GM18858 (cell line): ENCODE data around the gene CR1L.
"Not testable (repeated sequence)": the region's sequence is repeated elsewhere in the genome, so short reads cannot be mapped to it uniquely, and the experiment has no call there.

Experiments
- ATAC-seq: cut with Tn5 transposase; IDR thresholded peaks from one replicate; pipeline ENCODE4 v1.9.1; 2021; ENCODE audit not compliant: unreplicated experiment

CR1L gene

GRCh38 chr1:207676153-207676552 is 31.2 kb downstream of the CR1L start:
- ATAC-seq = no peak

DNA sequence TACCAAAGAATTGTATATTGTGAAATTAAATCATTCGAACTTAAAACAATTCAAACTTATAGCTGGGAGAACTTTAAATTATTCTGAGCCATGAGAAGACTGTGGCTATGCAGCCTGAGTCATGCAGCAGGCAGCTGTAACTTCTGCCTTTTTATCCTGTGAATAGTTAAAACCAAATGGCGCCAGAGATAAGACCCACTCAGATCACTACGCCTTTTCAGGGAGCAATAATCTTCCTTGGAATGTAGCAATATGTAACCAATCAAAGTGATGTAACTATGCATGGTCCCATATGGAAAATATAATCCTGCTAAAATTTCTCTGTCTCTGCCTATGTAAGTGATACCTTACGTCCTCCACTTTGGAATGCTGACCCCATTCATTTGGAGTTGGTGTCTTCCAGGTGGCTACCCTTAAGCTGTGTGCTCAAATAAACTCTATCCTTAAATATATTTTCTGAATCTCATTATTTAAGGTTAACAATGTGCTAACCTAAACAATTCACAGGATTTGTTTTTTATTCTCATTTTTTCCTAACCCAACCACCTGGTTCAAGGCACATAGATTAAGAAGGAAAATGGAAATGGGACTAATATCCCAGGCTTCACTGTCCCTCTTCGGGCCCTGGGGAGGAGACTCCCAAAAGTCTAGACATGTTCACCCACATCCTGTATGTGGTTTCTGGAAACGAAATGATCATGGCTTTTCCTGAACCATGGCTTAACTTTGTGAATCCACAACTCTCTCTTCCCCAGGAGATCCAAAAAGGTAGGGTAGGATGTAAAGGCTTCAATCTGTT is 35.9 kb downstream of the CR1L start:
- not testable (repeated sequence) for ATAC-seq

GRCh38 chr1:207682872-207683434 is 38.0 kb downstream of the CR1L start:
- not testable (repeated sequence) for ATAC-seq

- not testable (repeated sequence) for ATAC-seq
Measured at GRCh38 chr1:207690551-207690950, 45.6 kb downstream of the CR1L start.

DNA sequence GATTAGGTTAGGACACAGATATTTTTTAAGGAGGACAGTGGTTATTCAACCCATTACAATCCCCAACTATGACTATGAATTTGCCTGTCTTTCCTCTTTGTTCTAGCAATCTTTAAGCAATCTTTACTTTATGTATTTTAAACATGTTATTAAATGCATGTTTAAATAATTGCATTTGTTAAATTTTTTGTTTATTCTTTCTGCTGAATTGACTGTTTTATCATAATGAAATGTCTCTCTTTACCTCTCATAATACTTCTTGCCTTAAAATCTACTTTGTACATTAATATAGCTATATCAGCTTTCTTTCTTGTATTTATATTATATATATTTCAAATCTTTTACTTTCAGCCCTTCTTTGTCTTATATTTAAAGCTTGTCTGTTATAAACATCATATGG is 46.1 kb downstream of the CR1L start:
- no peak for ATAC-seq

DNA sequence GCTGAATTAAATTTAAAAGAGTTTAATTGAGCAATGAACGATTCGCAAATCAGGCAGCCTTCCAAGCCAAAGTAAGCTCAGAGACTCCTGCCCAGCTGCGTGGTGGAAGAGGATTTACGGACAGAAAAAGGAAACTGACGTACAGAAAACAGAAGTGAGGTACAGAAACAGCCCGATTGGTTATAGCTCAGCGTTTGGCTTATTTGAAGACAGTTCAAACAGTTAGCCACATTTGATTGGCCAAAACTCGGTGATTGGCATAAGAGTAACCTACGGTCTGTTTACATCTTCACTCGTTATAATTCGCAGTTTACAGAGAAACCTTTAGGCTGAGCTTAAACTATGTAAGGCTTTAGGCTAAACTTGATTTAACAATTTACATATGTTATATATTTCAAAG is 46.9 kb downstream of the CR1L start:
- ATAC-seq = no peak

GRCh38 chr1:207692291-207692690 is 47.4 kb downstream of the CR1L start:
- ATAC-seq = not testable (repeated sequence)

DNA sequence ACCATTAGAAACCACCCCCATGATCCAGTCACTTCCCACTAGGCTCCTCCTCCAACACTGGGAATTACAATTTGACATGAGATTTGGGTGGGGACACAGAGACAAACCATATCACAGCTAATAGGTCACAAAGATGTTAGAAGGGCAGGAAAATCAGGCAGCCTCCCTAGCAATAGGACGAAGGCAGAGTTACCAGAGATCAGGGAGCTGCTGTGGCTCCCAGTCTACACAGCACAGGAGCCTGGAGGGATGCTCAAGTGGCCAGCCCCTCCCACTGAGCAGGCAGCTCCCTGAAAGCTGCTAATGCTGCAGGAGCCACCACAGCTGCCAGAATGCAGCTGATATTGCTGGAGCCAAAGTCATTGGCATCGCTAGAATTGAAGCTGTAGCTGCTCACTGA is 51.0 kb downstream of the CR1L start:
- no peak for ATAC-seq

DNA sequence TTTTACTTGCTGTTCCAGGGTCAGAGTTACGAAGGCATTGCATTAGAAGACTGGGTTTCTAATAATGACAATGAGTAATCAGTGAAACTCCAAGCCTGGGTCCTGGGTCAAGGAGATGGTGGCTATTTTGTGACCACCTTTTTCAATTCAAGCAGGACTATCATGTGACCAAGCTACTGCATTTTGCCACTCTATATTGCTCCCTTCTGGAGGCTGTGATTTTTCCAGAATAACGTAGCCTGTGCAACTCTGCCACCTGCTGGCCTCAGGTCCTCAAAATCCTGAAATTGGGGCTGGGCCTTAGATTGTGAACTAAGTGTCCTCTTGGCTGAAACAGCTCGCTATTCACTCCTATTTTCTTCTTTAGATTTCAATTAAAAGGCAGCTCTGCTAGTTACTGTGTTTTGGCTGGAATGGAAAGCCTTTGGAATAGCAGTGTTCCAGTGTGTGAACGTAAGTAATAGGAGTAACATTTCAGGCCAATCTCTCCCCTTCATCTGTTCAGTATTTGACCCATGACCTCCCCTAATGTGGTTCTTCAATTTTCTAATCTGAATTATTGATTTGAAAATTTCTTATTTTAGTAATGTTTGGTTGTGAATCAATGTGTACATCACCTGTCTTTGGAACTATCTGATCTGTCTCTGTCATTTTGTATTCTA is 54.0 kb downstream of the CR1L start:
- ATAC-seq = no peak

DNA sequence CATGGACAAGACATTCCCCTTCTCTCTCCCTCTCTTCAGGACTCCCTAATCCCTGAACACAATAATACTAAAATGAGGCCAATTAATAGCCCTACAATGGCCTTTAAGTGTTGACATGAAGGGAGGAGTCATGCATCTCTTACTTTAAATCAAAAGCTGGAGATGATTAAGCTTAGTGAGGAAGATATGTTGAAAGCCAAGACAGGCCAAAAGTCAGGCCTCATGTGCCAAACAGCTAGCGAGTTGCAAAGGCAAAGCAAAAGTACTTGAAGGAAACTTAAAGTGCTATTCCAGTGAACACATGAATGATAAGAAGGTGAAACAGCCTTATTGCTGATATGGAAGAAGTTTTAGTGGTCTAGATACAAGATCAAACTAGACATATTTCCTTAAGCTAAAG is 57.4 kb downstream of the CR1L start:
- ATAC-seq = no peak

DNA sequence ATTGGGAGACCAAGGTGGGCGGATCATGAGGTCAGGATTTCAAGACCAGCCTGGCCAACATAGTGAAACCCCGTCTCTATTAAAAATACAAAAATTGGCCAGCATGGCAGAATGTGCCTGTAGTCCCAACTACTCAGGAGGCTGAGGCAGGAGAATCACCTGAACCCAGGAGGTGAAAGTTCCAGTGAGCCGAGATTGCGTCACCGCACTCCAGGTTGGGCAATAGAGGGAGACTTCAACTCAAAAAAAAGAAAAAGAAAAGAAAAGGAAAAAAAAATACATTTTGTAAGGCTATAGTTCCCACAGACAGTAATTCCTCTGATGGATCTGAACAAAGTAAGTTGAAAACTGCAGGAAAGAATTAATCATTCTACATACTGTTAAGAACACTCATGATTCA is 58.8 kb downstream of the CR1L start:
- ATAC-seq = no peak

DNA sequence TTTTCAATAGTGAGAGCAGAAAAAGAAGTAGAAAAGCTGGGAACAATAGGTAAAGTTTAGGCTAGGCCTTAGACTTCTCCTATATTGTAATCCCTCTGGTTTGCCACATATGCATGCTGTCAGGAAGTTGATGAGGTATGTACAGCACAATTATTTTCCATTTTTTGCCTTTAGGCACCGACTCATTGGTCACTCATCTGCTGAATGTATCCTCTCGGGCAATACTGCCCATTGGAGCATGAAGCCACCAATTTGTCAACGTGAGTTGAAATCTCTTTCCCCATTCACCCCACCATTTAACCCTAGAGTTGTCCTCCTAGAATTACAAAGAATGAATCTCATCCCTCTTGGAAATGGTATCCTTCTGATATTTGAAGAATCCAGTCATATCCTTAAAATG is 63.1 kb downstream of the CR1L start:
- not testable (repeated sequence) for ATAC-seq

GRCh38 chr1:207711285-207711684 is 66.4 kb downstream of the CR1L start:
- no peak for ATAC-seq

- ATAC-seq = not testable (repeated sequence)
Measured at GRCh38 chr1:207712701-207713100, 67.8 kb downstream of the CR1L start.

DNA sequence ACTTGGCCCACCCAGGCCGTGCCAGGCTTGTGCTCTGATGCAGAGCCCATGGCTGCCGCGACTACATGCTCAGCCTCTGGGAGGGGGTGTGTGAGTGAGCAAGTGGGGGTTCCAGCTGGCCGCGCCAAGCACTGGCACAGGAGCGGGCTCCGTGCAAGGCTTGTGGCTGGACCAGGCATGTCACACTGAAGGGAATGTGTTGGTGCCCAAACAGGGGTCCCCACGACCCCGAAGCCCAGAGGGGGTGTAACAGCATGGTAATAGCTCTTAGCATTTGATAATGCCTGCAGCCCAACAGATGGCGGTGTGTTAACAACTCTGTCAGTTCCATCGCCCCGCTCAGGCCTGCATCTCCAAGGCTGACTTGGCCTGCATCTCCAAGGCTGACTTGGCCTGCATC is 68.6 kb downstream of the CR1L start:
- ATAC-seq = no peak

- ATAC-seq = no peak
Measured at GRCh38 chr1:207719234-207719633, 74.3 kb downstream of the CR1L start.

DNA sequence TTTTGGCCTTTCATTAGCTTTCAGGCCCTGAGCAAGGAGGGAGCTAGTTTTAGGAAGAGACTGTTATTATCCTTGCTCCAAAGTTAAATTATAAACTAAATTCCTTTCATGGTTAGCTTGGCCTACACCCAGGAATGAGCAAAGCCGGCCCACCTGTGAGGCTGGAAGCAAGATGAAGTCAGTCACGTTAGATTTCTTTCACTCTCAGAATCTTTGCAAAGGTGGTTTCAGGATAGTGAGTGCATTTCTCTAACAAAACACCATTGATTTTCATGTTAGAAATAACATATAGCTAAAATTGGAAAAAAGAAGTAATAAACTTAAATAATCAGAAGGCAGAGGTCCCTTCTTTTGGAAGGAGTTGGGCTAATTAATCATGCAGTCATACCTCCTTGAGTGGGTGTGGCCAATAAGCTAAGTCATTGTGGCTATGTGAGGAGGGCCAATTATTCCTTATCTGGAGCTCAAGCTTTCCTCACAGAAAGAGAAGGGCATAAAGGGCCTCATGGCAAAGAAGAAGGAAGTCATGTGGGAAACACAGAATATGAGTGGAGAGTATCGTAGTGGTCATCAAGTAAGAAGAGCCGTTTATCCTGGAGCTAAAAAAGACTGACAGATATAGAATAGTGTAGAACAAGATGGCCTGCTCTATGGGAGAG is 83.4 kb downstream of the CR1L start:
- ATAC-seq = not testable (repeated sequence)

DNA sequence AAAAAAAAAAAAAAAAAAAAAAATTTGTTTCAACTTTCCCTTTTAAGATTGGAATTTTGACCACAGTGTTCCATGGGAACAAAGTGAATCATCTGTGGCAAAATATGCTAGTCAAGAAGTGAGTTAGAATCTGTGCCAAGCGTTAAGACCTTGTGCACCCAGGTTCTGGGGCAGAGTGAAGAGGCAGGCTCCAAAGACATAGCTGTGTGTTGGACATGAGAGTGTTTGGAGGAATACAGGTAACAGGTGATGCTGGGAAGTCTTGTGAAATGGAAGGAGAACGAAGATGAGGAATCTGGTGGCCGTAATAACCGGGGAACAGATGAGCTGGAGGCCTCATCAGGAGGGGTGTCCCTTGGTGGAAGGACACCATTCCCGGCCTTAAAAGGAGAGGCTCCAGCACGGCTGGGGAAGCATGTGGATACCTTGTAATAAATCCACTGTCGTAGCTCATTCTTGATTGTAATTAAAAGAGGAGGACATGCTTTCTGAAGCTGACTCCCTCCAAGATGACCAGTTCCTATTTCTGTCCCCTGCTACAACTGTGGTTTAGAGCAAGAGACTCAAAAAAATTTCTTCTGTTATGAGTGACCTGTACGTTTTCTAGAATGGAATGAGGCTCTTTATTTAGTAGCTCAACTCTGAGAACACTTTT is 92.7 kb downstream of the CR1L start:
- ATAC-seq = not testable (repeated sequence)

DNA sequence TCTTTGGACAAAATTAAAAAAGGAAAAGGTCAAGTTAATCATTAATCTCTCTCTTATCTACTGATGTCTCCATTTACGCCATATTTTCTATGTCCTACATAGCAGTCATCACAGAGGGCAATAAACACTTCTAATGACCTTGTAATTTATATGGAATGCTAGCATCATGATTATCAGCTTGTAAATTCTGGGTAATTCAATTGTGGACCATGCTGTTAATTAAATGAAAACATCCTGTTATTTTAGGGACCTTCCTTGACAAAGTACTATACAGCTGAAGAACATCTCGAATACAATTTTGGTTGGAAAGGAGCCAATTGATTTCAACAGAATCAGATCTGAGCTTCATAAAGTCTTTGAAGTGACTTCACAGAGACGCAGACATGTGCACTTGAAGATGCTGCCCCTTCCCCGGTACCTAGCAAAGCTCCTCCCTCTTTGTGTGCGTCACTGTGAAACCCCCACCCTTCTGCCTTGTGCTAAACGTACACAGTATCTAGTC is 93.3 kb downstream of the CR1L start:
- not testable (repeated sequence) for ATAC-seq

GRCh38 chr1:207740207-207740606 is 95.3 kb downstream of the CR1L start:
- no peak for ATAC-seq
